SKM-1 treated with dmso at 0.1 percent for 144 hours (cell line): ENCODE measurements around the gene USP6.
"Not testable (repeated sequence)": the region's sequence is repeated elsewhere in the genome, so short reads cannot be mapped to it uniquely, and the experiment has no call there.

Experiments
- DNase-seq: peaks from one replicate; lab custom pipeline; 2025; ENCODE audit not compliant: unreplicated experiment; lab: John Stamatoyannopoulos, UW

Gene USP6

DNA sequence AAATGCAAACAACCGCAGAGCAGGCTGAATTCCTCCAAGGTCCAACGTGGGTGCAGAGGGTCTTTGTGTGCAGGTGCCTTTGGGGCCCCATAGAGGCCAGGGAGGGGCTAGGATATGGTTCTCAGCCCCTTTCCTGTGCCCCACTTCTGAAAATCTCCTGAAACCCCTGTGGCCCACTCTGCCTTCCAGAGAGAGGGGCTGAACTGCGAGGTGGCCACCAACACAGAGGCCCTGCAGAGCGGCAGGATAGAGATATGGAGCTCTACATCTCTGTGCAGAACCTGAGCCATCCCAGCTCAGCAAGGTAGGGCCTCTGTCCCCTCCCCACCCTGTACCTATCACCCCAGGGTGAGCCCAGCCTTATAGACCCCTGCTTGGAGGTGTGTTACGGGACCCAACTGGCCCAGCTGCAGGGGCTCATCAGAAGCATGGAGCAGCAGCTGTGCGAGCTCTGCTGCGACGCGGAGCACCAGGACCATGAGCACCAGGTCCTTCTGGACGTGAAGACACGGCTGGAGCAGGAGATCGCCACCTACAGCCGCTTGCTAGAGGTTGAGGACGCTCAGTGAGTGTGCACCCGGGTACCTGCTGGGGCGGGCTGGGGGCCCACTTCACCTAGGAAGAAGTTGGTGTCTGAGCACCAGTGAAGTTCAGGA lies 5.5 kb downstream of the USP6 start:
- DNase-seq: no peak

DNA sequence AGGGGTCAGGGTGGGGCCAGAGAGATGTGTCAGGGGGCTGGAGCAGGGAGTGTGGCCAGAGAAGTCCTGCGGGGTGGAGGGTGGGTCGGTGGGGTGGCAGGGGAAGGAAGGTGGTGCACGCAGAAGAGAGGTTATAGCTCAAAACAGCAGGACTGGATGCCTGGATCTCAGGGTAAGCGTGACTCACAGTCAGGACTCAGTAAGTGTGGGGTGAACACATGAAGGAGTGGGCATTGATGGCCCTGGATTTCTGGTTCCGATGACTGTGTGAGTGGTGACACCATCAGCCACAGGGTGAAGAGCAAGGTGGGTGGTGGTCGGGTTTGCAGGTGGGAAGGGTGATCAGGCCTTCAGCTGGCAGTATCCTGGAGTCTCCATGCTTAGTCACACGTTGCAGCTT lies 6.2 kb downstream of the USP6 start:
- not testable (repeated sequence) for DNase-seq

DNA sequence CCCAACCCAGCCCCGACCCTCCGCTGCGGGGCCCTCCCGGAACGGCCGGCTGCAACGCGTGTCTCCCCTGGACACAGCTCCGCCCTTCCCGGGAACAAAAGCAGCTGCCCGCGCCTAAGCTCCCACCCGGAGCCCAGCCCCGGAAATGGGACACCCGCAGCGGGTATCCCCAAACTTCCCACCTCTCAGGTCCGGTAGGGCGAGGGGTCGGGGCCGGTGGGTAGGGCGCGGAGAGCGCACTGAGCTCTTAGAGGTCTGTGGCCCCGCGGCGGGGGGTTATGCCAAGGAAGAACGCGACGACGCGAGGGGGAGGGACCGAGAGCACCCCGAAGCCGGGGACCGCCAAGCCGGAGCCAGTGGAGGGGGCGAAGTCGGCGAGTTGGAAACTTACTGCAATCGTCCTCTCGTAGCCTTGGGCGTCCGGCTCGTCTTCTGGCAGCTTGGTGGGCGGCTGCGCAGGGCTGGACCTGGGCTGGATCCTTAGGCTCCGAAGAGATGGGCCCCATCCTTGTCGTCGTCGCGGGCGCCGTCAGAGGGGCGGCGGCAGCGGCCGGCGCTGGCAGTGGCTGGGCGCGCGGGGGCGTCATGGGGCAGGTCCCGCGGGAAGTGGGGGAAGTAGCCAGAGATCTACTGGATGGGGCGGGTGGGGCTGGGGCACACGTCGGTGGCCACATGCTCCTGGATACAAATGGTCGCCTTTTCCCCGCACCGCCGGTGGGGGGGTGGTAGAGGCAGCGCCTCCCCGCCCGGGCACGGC lies 6.9 kb downstream of the USP6 start:
- DNase-seq: no peak

DNA sequence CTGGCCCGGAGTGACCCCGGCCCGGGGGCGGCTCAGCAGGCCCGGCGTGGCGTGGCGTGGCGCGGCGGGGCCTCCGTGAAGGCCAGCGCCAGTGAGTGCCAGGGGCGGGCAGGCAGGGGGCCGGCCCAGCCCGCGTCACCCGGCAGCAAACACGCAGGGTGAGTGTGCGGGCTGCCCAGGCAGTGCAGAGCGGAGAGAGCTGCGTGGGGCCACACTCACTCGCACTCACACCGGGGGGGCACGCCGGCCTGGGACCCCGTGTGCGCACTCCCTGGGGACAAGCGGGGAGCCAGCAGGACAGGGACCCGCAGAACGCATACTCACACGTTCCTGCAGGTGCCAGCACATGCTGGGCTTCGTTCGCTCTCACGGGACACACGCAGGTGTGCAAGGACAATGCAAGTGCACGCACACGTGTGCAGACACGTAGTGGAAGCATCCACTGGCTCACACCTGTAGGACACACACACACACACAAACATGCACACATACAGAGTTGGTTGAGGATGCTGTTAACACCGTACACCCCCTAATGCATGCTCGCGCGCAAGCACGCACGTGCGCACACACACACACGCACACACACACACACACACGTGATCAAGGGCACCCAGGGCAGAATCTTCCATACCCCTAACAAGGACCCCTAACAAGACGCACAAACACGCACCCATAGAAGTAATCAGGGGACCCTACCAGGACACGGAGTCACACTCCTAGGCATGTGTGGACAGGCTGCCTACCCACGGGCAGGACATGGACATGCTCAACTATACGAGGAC lies 7.7 kb downstream of the USP6 start:
- DNase-seq: no peak

DNA sequence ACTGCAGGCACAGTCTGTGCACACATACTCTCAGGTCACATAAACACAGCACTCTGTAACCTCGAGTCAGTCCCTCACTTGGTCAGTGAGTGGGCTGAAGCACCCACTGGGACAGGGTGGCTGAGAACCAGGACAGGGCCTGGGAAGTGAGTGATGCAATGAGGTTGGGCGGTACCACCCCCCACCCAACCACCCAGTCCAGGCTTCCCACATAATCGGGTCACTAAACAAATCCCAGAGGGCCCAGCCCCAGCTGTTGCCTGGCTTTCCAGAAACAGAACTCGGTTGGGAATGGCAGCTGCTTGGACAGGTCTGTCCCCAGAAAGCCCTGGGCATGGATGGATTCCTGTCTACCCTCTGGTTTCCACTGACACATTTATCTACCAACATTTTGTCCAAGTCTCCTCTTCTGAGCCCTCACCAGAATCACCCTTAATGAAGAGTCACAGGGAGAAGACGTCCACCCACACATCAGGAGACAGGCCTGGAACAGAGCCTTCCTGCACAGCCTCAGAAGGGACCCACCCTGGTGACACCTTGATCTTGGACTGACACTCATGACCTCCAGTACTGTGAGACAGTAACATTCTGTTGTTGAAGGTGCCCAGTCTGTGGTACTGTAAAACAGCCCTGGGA lies 8.4 kb downstream of the USP6 start:
- not testable (repeated sequence) for DNase-seq

DNA sequence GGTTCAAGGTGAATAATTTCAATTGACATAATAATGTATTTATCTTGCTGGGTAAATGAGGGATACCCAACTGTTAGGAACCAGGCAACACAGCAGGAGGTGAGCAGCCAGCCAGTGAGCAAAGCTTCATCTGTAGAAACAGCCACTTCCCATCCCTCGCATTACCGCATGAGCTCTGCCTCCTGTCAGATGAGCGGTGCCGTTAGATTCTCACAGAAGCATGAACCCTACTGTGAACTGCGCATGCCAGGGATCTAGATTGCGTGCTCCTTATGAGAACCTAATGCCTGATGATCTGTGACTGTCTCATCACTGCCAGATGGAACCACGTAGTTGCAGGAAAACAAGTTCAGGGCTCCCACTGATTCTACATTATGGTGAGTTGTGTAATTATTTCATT lies 9.1 kb downstream of the USP6 start:
- DNase-seq: not testable (repeated sequence)

DNA sequence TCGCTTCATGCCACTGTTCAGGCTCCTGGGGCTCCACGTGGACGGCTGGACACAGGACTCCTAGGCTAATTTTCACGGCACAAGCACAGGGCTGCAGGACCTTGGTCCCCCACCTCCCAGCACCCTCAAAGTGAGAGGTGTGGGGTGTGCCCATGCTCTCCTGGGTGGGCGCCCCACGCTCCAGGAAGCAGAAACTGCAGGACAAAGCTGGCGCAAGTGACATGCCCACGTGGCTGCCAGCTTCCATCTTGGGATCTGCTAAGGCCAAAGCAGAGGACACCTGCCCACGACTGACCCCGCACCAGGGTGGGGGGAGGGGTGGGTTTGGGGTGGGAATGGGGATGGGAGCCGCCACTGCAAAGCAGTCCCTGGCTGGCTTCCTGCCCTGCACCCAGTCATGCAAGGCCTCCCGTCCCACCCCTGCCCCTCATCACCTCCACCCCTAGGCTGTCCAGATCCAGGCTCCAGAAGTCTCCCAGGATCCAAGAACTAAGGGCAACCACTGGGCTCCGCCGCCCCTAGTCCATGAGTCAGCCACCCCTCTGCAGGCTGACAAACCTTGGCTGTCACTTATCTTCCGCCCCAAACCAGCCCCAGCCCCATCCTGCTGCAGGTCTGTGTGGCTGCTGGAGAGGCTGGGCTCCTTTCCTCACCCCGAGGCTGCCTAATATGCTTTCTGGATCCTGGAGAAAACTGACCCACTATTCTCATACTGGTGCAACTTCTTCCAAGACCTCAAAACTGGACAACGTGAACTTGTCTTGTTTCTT lies 11.1 kb downstream of the USP6 start:
- no peak for DNase-seq

DNA sequence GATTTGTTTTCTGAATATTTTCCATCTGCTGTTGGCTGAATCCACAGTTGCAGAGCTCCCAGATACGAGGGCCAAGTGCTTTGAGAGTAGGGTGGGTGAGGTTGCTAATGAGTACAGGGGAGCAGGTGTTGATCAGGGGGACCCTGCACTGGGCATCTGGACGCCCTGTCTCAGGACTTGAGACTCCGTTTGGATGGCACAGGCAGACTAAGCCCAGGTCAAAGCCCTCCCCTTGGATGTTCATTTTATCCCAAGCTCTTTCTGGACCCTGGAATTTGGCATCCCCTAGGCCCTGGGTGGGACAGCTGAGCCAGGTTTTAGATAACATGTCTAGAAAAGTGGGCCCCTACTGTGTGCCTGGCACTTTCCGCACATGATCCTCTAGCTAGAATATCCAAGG lies 12.1 kb downstream of the USP6 start:
- no peak for DNase-seq

DNA sequence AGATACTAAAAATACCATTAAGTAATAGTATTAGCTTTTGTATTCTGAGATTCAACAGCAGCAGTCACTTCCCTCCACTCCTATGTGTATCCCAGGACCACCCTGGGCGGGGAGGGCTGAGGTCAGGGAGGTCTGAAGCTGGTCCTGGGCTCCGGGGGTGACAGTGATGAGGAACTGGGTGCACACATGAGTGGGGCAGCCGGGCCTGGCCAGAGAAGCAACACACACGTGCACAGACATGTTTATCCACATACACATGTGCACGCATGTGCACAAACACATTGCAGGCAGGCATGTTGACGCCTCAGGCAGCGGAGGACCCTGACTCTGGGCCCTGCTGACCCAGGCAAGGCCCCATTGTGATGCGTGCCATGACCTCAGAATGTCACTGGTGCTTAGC lies 12.6 kb downstream of the USP6 start:
- not testable (repeated sequence) for DNase-seq

DNA sequence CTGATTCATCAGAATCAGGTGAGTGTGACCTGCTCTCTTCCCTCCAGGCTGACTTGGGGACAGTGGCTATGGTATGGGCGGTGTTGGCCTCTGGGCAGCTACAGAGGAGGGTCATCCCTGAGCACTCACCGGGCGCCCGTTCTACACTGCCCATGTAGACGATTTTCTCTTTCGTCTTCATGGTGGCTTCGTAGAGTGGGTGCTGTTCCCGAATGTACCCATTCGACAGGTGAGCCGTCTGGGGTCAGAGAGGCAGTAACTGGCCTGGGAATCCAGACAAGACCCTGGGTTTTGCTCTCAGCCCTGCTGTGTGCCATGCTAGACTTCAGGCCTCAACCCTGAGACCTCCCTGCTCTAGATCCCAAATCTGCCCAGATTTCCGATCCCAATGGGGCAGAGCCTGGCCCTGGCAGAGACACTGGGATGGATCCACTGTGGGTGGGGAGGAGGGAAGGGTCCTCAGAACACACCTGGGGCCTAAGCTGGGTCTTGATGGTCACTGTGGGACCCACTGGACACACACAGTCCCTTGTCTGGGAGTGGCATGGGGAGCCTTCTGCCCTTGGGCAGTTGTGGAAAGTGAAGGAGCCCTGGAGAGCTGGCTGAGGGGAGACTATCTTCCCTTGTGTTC lies 13.2 kb downstream of the USP6 start:
- DNase-seq: no peak

DNA sequence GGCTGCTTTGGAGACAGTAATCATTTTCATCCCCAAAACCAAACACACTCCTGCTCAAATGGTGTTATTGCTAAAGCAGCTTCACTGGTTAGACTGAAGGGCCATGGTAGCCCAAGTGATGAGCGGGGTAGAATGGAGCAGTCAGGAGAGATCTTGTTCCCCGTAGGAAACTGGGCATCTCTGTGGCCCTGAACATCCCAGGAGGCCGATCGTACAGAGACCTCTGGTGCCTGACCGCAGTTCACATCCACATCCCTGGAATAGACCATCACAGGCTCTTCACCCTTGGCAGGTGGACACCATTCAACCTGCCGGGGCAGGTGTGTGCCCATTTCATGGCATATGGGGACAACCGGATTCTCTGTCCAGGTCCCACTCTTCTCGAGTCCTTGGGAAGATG lies 13.9 kb downstream of the USP6 start:
- DNase-seq: not testable (repeated sequence)

DNA sequence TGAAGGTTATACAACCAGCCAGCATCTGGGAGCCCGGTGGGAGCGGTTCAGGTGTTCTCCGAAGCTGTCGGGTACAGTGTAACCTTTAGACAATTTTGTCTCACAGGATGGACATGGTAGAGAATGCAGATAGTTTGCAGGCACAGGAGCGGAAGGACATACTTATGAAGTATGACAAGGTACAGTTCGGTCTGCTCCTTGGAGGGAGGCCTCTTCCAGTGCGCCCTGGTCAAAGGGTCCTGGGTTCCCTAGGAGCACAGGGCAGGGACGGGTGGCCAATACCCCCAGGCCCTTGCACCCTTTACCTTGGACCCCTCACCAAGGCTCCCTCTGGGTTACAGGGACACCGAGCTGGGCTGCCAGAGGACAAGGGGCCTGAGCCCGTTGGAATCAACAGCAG lies 14.4 kb downstream of the USP6 start:
- not testable (repeated sequence) for DNase-seq

DNA sequence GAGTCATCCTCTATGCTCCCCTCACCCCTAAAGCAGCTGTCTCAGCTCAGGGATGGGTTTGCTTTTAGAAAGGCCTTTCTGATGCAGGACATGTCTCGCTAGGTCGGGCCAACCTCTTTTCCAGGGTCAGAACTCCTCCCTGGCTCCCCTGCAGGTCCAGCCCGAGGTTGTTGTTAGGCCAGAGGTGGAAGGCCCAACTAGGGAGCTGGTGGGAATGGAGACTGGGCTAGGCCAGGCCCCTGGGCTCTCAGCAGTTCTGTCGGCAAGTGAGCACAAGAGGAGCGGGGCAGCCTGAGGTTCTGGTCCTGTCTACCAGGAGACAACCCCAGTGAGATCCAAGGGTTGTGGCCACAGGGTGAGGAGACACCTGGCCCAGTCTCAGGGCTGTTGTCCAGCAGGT lies 14.9 kb downstream of the USP6 start:
- not testable (repeated sequence) for DNase-seq

DNA sequence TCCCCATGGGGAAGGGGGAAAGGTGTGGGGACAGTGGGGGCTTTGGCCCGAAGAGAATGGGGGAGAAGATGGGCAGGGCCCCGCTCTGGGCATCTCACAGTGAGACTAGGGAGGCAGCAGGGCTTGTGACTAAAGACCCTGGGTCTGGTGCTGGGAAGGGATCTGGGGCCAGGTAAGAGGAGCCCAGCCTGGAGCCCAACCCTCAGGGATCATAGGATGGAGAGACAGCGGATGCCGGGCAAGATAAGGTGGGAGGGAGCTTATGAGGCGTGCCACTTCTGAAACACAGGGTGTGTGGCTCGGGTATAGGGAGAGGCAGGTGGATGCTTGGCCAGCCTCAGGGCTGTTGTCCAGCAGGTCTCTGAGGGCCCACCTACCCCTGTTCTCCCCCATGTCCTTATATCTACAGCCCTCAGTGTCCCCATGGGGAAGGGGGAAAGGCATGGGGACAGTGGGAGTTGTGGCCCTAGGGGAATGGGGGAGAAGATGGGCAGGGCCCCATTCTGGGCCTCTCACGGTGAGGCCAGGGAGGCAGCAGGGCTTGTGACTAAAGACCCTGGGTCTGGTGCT lies 15.4 kb downstream of the USP6 start:
- no peak for DNase-seq

DNA sequence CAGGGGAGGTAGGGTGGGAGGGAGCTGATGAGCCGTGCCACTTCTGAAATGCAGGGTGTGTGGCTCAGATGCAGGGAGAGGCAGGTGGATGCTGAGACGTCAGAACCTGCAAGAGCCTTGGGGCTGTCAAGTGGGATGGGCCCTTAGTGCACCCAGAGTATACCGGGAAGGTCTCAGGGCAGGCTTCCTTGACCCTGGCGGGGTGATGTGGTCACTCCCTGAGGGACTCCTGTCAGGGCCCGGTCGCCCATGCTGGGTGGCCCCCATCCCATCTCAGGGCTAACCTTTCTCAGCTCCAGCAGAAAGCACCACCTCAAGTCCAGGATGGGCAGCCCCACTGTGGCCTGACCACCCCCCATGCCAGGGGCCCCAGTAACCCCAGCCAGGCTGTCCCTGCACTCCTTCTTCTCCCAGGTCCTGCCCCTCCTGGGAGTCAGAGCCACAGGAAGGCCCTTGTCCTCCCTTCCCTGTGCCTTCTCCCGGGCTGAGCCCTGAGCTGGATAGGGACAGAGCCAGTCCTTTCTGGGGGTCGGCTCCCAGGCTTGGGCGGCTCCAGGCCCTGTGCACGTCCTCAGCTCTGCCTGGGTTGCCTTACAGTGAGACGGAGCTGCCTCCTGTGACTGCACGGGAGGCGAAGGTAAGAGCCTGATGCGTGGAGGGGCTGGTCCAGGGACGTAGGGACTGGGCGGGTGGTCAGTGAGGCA lies 16.1 kb downstream of the USP6 start:
- not testable (repeated sequence) for DNase-seq

DNA sequence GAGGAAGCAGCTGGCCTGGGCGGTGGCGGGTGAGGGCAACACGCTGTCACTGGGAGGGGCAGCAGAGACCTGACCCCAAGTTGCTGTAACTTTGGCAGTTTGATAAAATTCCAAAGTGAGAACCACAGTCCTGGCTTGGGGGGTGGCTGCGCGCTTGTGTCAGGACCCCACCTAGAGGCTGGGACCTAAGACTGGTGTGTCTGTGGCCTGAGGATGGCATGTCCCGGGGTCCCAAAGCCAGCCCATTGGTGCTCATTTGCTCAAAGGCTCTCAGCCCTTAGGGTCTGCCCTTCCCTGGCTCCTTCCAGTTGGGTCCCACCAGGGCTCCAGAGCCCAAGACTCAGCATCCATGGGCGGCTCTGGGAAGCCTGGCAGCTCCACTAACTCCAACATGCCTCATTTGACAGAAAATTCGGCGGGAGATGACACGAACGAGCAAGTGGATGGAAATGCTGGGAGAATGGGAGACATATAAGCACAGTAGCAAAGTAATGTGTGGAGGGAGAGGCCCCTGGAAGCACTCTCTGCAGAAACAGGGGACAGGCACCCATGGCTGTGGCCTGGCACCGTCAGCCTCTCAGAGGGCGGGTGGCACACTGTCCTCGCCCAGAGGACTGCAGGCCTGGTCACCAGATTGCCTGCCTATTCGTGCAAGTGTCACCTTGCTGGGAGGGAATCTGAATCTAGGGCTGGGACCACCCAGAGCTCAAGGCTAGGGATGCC lies 16.8 kb downstream of the USP6 start:
- not testable (repeated sequence) for DNase-seq

DNA sequence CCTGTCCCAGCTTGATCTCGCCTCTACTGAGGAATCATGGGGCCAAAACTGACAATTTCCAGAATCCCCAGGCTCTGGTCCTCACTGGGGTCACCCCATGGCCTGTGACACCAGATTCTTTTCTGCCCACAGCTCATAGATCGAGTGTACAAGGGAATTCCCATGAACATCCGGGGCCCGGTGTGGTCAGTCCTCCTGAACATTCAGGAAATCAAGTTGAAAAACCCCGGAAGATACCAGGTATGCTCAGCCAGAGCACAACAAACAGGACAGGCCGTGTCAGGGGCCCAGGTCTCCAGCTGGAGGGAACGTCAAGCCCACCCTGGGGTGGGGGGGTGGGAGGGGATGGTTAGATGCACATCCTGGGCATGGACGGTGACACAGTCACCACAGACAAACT lies 17.5 kb downstream of the USP6 start:
- no peak for DNase-seq

DNA sequence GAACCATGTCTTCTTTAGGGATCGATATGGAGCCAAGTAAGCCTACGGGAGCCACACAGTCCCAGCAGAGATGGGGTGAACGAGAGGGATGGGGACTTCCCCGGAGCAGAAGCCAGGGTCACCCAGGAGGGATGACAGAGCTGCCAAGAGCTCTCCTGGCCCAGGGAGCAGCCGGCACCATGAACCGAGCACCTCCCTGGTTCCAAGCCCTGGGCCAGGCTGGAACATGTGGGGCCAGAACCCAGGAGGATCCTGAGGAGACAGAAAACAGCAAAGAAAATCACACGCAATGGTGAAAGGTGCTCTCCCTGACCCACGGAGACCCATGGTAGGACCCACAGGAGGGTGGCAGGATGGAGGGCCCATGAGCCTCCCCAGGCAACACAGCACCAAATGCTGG lies 18.1 kb downstream of the USP6 start:
- DNase-seq: not testable (repeated sequence)

DNA sequence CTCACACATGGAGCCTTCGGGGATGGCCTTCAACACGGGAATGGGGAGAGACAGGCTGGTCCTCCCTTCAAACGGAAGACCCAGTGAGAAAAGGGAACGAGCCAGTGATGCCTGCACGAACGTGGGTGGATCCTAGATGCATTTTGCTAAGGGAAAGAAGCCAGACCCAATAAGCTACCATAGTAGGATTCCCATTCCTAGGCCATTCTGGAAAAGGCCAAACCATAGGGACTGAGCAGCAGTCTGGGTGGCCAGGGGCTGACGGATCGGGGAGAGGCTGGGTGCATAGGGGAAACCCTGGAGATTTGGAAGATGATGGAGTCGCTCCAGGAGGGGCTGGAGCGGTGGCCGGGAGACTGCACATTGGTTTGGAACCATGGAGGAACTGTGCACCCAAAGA lies 18.7 kb downstream of the USP6 start:
- DNase-seq: not testable (repeated sequence)
